ENCODE results near the gene ADAT3.

GRCh38 chr19:1921326-1921725, 16.1 kb downstream of the ADAT3 start:
- TF ChIP-seq, protein P1, sequence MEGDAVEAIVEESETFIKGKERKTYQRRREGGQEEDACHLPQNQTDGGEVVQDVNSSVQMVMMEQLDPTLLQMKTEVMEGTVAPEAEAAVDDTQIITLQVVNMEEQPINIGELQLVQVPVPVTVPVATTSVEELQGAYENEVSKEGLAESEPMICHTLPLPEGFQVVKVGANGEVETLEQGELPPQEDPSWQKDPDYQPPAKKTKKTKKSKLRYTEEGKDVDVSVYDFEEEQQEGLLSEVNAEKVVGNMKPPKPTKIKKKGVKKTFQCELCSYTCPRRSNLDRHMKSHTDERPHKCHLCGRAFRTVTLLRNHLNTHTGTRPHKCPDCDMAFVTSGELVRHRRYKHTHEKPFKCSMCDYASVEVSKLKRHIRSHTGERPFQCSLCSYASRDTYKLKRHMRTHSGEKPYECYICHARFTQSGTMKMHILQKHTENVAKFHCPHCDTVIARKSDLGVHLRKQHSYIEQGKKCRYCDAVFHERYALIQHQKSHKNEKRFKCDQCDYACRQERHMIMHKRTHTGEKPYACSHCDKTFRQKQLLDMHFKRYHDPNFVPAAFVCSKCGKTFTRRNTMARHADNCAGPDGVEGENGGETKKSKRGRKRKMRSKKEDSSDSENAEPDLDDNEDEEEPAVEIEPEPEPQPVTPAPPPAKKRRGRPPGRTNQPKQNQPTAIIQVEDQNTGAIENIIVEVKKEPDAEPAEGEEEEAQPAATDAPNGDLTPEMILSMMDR (IDR thresholded peaks at IDR 0.05; ENCODE audit: borderline replicate concordance, extremely low read depth, low read length, poor library complexity, severe bottlenecking): no peak
- TF ChIP-seq EZH2 (IDR thresholded peaks at IDR 0.05; ENCODE audit: borderline replicate concordance, low read depth, low read length, severe bottlenecking): no peak
